Activated naive CD4-positive, alpha-beta T cell treated with anti-CD3 and anti-CD28 coated beads, Interleukin-2, amount 50 U/mL, for 16 hours (primary cell): ENCODE results near the gene MAML3.

Source experiments
- DNase-seq: peaks from one replicate; pipeline ENCODE4 v3.0.0-alpha.2; 2020

Gene MAML3

GRCh38 chr4:140123666-140124377, 30.2 kb downstream of the MAML3 start:
- no peak for DNase-seq

- no peak for DNase-seq
These were observed 31.1 kb downstream of the MAML3 start for GRCh38 chr4:140122891-140123290.

- no peak for DNase-seq
These were observed 32.3 kb downstream of the MAML3 start for GRCh38 chr4:140121646-140122045.

GRCh38 chr4:140118931-140119640, 34.9 kb downstream of the MAML3 start:
- no peak for DNase-seq

- no peak for DNase-seq
These were observed 36.0 kb downstream of the MAML3 start for GRCh38 chr4:140117947-140118346.

GRCh38 chr4:140116442-140117104, 37.4 kb downstream of the MAML3 start:
- no peak for DNase-seq

GRCh38 chr4:140115140-140115539, 38.8 kb downstream of the MAML3 start:
- DNase-seq, result no peak

- DNase-seq, result no peak
These were observed 40.3 kb downstream of the MAML3 start for GRCh38 chr4:140113653-140114052.

- DNase-seq, result no peak
These were observed 41.4 kb downstream of the MAML3 start for GRCh38 chr4:140112576-140112975.

GRCh38 chr4:140111256-140111655, 42.7 kb downstream of the MAML3 start:
- DNase-seq, result no peak

- DNase-seq, result no peak
These were observed 43.3 kb downstream of the MAML3 start for GRCh38 chr4:140110542-140111215.

GRCh38 chr4:140109737-140110136, 44.2 kb downstream of the MAML3 start:
- DNase-seq, result no peak

GRCh38 chr4:140109292-140109691, 44.7 kb downstream of the MAML3 start:
- DNase-seq, result no peak

- no peak for DNase-seq
These were observed 45.2 kb downstream of the MAML3 start for GRCh38 chr4:140108713-140109230.

- no peak for DNase-seq
These were observed 45.7 kb downstream of the MAML3 start for GRCh38 chr4:140108243-140108642.

- no peak for DNase-seq
These were observed 47.6 kb downstream of the MAML3 start for GRCh38 chr4:140106289-140106844.

- DNase-seq, result no peak
These were observed 48.5 kb downstream of the MAML3 start for GRCh38 chr4:140105436-140105835.

- no peak for DNase-seq
These were observed 50.3 kb downstream of the MAML3 start for GRCh38 chr4:140103676-140104075.

GRCh38 chr4:140102421-140102820, 51.6 kb downstream of the MAML3 start:
- DNase-seq, result no peak

GRCh38 chr4:140100771-140101170, 53.2 kb downstream of the MAML3 start:
- no peak for DNase-seq

GRCh38 chr4:140099983-140100382, 54.0 kb downstream of the MAML3 start:
- no peak for DNase-seq

- DNase-seq, result no peak
These were observed 55.4 kb downstream of the MAML3 start for GRCh38 chr4:140098455-140099160.
